ENCODE data around the gene EMC10.

The EMC10 gene

DNA sequence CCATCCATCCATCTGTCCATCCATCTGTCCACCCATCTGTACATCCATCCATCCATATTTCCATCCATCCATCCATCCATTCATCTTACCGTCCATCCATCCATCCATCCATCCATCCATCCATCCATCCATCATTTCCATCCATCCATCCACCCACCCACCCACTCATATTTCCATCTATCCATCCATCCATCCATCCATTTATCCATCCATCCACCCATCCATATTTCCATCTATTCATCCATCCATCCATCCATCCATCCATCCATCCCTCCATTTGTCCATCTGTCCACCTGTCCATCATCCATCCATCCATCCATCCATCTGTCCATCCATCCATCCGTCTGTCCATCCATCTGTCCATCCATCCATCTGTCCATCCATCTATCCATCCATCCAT, 20.3 kb upstream of the EMC10 start:
- TF ChIP-seq ZNF274 (IDR thresholded peaks at IDR 0.05; ENCODE audit: low read depth, low read length) (no peak), SUZ12 (IDR thresholded peaks at IDR 0.05; ENCODE audit: extremely low read depth, insufficient read depth, insufficient read length) (no peak), YY1 (IDR thresholded peaks at IDR 0.05; ENCODE audit: insufficient read depth, insufficient read length) (no peak)
- Histone ChIP-seq H3K4me1 (ENCODE audit: insufficient read depth, insufficient read length) (no peaks in the 10 kb centered on the region), H3K27me3 (ENCODE audit: insufficient read depth, insufficient read length) (no peaks in the 10 kb centered on the region)

GRCh38 chr19:50457300-50457699, 19.0 kb upstream of the EMC10 start:
- Histone ChIP-seq H3K9me3 (ENCODE audit: insufficient read depth, low read length) (no peaks in the 10 kb centered on the region), H3K4me1 (ENCODE audit: insufficient read depth, insufficient read length) (no peaks in the 10 kb centered on the region), H3K36me3 (ENCODE audit: insufficient read depth, insufficient read length, low read length) (no peaks in the 10 kb centered on the region), H3K27me3 (ENCODE audit: insufficient read depth, insufficient read length) (no peaks in the 10 kb centered on the region), H3K4me3 (ENCODE audit: insufficient read length, low read depth) (no peak overlapping the region), H3K9ac (ENCODE audit: insufficient read length, low read depth) (no peak overlapping the region)
- TF ChIP-seq YY1 (IDR thresholded peaks at IDR 0.05; ENCODE audit: insufficient read depth, insufficient read length) (no peak), ZNF274 (IDR thresholded peaks at IDR 0.05; ENCODE audit: low read depth, low read length) (no peak), SUZ12 (IDR thresholded peaks at IDR 0.05; ENCODE audit: extremely low read depth, insufficient read depth, insufficient read length) (no peak)
- no peak for DNase-seq (ENCODE audit: low read depth, low spot score)

More for the DNA sequence above, 20.3 kb upstream of the EMC10 start:
- Histone ChIP-seq H3K4me3 (ENCODE audit: insufficient read length, low read depth) (no peak overlapping the region), H3K36me3 (ENCODE audit: insufficient read depth, insufficient read length, low read length) (no peaks in the 10 kb centered on the region), H3K9ac (ENCODE audit: insufficient read length, low read depth) (no peak overlapping the region), H3K9me3 (ENCODE audit: insufficient read depth, low read length) (no peaks in the 10 kb centered on the region)
- no peak for DNase-seq (ENCODE audit: low read depth, low spot score)

DNA sequence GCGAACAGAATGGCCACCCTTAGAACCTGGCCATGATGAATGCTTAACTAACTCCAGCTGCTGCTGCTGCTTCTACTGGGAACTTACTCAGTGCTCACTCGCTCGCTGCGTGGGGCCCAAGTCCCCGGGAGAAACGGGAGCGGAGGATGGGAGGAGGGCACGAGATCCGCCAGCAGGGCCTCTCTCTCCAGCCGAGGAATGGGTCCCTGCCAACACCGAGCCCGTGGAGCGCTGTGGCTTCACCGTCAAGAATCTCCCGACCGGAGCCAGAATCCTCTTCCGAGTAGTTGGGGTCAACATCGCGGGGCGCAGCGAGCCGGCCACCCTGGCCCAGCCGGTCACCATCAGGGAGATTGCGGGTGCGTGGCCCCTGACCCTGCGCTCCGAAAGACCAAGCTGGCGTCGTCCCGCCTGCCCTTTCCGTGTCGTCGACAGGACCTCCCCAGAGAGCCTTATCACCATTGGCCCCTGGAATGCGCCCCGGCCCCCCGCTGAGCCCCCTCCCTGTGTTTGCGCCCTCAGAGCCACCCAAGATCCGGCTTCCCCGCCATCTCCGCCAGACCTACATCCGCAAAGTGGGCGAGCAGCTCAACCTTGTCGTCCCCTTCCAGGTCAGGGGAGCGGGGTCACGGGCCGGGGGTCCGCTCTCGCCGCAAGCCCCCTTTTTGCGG, 17.8 kb upstream of the EMC10 start:
- H3K27me3 ChIP-seq (ENCODE audit: insufficient read depth, insufficient read length), result no peaks in the 10 kb centered on the region
- H3K9ac ChIP-seq (ENCODE audit: insufficient read length, low read depth), result no peak overlapping the region
- H3K36me3 ChIP-seq (ENCODE audit: insufficient read depth, insufficient read length, low read length), result no peaks in the 10 kb centered on the region
- H3K4me3 ChIP-seq (ENCODE audit: insufficient read length, low read depth), result no peak overlapping the region
- DNase-seq (ENCODE audit: low read depth, low spot score), result no peak
- H3K4me1 ChIP-seq (ENCODE audit: insufficient read depth, insufficient read length), result no peaks in the 10 kb centered on the region
- TF ChIP-seq YY1 (IDR thresholded peaks at IDR 0.05; ENCODE audit: insufficient read depth, insufficient read length) (no peak), ZNF274 (IDR thresholded peaks at IDR 0.05; ENCODE audit: low read depth, low read length) (no peak), SUZ12 (IDR thresholded peaks at IDR 0.05; ENCODE audit: extremely low read depth, insufficient read depth, insufficient read length) (no peak)
- no peaks in the 10 kb centered on the region for H3K9me3 ChIP-seq (ENCODE audit: insufficient read depth, low read length)

DNA sequence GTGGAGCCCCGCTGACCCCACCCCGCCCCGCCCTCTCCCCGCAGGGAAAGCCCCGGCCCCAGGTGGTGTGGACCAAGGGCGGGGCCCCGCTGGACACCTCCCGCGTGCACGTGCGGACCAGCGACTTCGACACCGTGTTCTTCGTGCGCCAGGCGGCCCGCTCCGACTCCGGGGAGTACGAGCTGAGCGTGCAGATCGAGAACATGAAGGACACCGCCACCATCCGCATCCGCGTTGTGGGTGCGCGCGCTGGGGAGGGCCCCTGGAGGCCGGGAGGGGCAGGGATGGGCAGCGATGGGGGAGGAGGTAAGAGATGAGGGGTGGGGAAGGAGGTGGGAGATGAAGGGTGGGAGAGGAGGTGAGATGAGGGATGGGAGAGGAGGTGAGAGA, 17.2 kb upstream of the EMC10 start:
- H3K4me3 ChIP-seq (ENCODE audit: insufficient read length, low read depth), result no peak overlapping the region
- no peak for DNase-seq (ENCODE audit: low read depth, low spot score)
- no peaks in the 10 kb centered on the region for H3K9me3 ChIP-seq (ENCODE audit: insufficient read depth, low read length)
- no peak overlapping the region for H3K9ac ChIP-seq (ENCODE audit: insufficient read length, low read depth)
- no peaks in the 10 kb centered on the region for H3K27me3 ChIP-seq (ENCODE audit: insufficient read depth, insufficient read length)
- no peaks in the 10 kb centered on the region for H3K4me1 ChIP-seq (ENCODE audit: insufficient read depth, insufficient read length)
- TF ChIP-seq YY1 (IDR thresholded peaks at IDR 0.05; ENCODE audit: insufficient read depth, insufficient read length) (no peak), SUZ12 (IDR thresholded peaks at IDR 0.05; ENCODE audit: extremely low read depth, insufficient read depth, insufficient read length) (no peak), ZNF274 (IDR thresholded peaks at IDR 0.05; ENCODE audit: low read depth, low read length) (no peak)
- H3K36me3 ChIP-seq (ENCODE audit: insufficient read depth, insufficient read length, low read length), result no peaks in the 10 kb centered on the region

DNA sequence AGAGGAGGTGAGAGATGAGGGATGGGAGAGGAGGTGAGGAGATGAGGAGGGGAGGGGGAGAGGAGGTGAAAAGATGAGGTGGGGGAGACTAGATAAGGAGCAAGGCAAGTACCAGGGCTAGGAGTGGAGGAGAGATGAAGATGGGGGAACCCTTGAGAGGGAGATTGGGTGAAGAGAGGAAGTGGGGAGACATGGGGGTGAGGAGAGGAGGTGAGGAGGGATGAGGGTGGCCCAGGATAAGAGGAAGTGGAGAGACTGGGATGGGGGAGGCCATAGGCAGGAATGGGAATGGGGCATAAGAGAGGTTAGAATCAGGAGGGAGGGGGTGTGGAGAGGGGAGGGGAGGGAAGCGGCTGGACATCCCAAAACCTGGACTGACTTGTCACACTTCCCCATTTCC, 16.7 kb upstream of the EMC10 start:
- no peaks in the 10 kb centered on the region for H3K27me3 ChIP-seq (ENCODE audit: insufficient read depth, insufficient read length)
- no peak overlapping the region for H3K4me3 ChIP-seq (ENCODE audit: insufficient read length, low read depth)

DNA sequence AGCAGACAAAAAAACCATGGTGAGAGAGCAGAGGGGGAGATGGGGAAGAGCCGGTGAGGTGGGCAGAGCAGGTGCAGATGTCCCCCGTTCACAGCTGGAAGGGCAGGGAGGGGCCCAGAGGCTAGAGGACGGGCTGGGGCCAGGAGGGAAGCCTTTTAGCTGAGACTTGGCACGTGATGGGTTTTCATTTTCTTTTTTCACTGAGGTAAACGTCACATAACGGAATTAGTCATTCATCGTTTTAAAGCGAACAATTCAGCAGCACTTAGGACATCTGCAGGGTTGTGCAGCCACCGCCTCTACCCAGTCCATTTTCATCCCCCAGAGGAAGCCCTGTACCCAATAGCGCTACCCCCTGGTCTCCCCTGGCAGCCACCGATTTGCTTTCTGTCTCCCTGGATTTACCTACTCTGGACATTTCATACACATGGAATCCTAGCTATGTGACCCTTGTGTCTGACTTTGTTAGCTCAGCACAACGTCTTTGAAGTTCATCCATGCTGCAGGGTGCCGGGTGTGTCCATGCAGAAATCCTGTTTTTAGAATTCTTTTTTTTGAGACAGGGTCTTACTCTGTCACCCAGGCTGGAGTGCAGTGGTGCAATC, 16.0 kb upstream of the EMC10 start:
- Histone ChIP-seq H3K9ac (ENCODE audit: insufficient read length, low read depth) (no peak overlapping the region), H3K4me1 (ENCODE audit: insufficient read depth, insufficient read length) (no peaks in the 10 kb centered on the region), H3K9me3 (ENCODE audit: insufficient read depth, low read length) (no peaks in the 10 kb centered on the region), H3K36me3 (ENCODE audit: insufficient read depth, insufficient read length, low read length) (no peaks in the 10 kb centered on the region), H3K27me3 (ENCODE audit: insufficient read depth, insufficient read length) (no peaks in the 10 kb centered on the region), H3K4me3 (ENCODE audit: insufficient read length, low read depth) (no peak overlapping the region)
- TF ChIP-seq ZNF274 (IDR thresholded peaks at IDR 0.05; ENCODE audit: low read depth, low read length) (no peak), SUZ12 (IDR thresholded peaks at IDR 0.05; ENCODE audit: extremely low read depth, insufficient read depth, insufficient read length) (no peak), YY1 (IDR thresholded peaks at IDR 0.05; ENCODE audit: insufficient read depth, insufficient read length) (no peak)
- no peak for DNase-seq (ENCODE audit: low read depth, low spot score)

More for the DNA sequence above, 16.7 kb upstream of the EMC10 start:
- TF ChIP-seq ZNF274 (IDR thresholded peaks at IDR 0.05; ENCODE audit: low read depth, low read length) (no peak), YY1 (IDR thresholded peaks at IDR 0.05; ENCODE audit: insufficient read depth, insufficient read length) (no peak), SUZ12 (IDR thresholded peaks at IDR 0.05; ENCODE audit: extremely low read depth, insufficient read depth, insufficient read length) (no peak)
- no peak overlapping the region for H3K9ac ChIP-seq (ENCODE audit: insufficient read length, low read depth)
- H3K4me1 ChIP-seq (ENCODE audit: insufficient read depth, insufficient read length), result no peaks in the 10 kb centered on the region
- no peaks in the 10 kb centered on the region for H3K36me3 ChIP-seq (ENCODE audit: insufficient read depth, insufficient read length, low read length)
- DNase-seq (ENCODE audit: low read depth, low spot score), result no peak
- H3K9me3 ChIP-seq (ENCODE audit: insufficient read depth, low read length), result no peaks in the 10 kb centered on the region

DNA sequence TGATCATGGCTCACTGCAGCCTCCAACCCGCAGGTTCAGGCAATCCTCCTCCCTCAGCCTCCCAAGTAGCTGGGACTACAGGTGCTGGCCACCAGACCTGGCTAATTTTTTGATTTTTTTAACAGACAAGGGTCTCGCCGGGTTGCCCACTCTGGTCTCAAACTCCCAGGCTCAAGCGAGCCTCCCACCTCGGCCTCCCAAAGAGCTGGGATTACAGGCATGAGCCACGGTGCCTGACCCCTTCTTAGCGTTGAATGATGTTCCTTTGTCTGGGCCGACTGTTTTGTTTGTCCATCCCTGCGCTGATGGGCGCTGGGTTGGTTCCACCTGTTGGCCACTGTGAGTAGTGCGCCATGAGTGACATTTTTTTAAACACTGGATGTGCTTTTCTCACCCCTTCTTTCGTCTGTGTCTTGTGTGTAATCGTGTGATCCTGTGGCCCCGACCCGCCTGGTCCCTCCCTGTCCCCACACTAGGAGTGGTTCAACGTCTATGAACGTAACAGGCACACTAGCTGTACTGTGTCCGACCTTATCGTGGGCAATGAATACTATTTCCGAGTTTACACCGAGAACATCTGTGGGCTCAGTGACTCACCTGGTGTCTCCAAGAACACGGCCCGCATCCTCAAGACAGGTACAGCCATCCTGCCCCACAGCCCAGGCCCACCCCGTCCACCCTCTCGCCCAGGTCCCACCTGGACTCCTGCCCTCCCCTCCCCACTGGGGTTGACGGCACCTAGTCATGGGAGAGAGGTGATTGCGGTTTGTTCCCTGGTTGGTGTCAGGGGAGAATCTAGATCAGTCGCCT, 15.0 kb upstream of the EMC10 start:
- H3K4me1 ChIP-seq (ENCODE audit: insufficient read depth, insufficient read length), result no peaks in the 10 kb centered on the region
- H3K9me3 ChIP-seq (ENCODE audit: insufficient read depth, low read length), result no peaks in the 10 kb centered on the region
- H3K4me3 ChIP-seq (ENCODE audit: insufficient read length, low read depth), result no peak overlapping the region
- H3K36me3 ChIP-seq (ENCODE audit: insufficient read depth, insufficient read length, low read length), result no peaks in the 10 kb centered on the region
- peak; percentile 43 for DNase-seq (ENCODE audit: low read depth, low spot score)
- H3K9ac ChIP-seq (ENCODE audit: insufficient read length, low read depth), result peak overlapping the region; percentile 42
- no peak for TF ChIP-seq ZNF274 (IDR thresholded peaks at IDR 0.05; ENCODE audit: low read depth, low read length)
- no peak for TF ChIP-seq SUZ12 (IDR thresholded peaks at IDR 0.05; ENCODE audit: extremely low read depth, insufficient read depth, insufficient read length)
- TF ChIP-seq YY1 (IDR thresholded peaks at IDR 0.05; ENCODE audit: insufficient read depth, insufficient read length), result no peak
- H3K27me3 ChIP-seq (ENCODE audit: insufficient read depth, insufficient read length), result no peaks in the 10 kb centered on the region
